HL-60 (cell line): ENCODE measurements around the gene BAIAP2.

Source experiments
- GABPA ChIP-seq: IDR thresholded peaks from 2 replicates; pipeline ENCODE4 v1.6.1; 2012; ENCODE audit warnings: low read depth
- POLR2AphosphoS5 ChIP-seq: IDR thresholded peaks from 2 replicates; pipeline ENCODE4 v1.6.1; 2012; ENCODE audit warnings: low read depth
- SPI1 ChIP-seq: IDR thresholded peaks from 2 replicates; pipeline ENCODE4 v1.6.1; 2012; ENCODE audit warnings: low read depth, mild to moderate bottlenecking, borderline replicate concordance
- TF ChIP-seq, protein P1 (sequence below): IDR thresholded peaks from one replicate; pipeline ENCODE4 v1.5.1; 2011; ENCODE audit warnings: low read length, control low read depth, inconsistent platforms; ENCODE audit not compliant: insufficient read depth
- TF ChIP-seq, protein P2 (sequence below): IDR thresholded peaks from 2 replicates; pipeline ENCODE4 v1.6.1; 2012; ENCODE audit warnings: low read depth; ENCODE audit not compliant: insufficient replicate concordance

DNA sequence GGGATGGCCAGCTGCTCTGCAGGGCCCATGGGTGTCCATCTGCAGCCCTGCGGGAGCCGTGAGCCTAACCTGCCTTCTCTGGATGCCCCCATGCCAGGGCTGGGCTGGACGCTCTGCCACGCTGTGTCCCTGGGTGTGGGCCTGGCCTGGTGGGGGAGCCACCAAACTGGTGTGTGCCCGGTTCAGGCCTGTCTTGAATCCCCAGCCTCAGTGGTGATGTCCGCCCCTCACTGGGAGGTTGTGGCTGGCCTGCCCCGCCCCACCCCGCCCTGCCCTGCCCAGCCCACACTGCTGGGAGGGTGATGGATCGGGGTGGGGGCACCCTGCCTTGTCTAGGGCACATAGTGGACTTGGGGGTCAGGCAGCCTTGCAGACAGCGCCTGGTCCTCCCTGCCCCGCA, 80.3 kb downstream of the BAIAP2 start:
- TF ChIP-seq POLR2AphosphoS5, result no peak
- TF ChIP-seq, protein P1, sequence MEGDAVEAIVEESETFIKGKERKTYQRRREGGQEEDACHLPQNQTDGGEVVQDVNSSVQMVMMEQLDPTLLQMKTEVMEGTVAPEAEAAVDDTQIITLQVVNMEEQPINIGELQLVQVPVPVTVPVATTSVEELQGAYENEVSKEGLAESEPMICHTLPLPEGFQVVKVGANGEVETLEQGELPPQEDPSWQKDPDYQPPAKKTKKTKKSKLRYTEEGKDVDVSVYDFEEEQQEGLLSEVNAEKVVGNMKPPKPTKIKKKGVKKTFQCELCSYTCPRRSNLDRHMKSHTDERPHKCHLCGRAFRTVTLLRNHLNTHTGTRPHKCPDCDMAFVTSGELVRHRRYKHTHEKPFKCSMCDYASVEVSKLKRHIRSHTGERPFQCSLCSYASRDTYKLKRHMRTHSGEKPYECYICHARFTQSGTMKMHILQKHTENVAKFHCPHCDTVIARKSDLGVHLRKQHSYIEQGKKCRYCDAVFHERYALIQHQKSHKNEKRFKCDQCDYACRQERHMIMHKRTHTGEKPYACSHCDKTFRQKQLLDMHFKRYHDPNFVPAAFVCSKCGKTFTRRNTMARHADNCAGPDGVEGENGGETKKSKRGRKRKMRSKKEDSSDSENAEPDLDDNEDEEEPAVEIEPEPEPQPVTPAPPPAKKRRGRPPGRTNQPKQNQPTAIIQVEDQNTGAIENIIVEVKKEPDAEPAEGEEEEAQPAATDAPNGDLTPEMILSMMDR, result no peak
- TF ChIP-seq, protein P2, sequence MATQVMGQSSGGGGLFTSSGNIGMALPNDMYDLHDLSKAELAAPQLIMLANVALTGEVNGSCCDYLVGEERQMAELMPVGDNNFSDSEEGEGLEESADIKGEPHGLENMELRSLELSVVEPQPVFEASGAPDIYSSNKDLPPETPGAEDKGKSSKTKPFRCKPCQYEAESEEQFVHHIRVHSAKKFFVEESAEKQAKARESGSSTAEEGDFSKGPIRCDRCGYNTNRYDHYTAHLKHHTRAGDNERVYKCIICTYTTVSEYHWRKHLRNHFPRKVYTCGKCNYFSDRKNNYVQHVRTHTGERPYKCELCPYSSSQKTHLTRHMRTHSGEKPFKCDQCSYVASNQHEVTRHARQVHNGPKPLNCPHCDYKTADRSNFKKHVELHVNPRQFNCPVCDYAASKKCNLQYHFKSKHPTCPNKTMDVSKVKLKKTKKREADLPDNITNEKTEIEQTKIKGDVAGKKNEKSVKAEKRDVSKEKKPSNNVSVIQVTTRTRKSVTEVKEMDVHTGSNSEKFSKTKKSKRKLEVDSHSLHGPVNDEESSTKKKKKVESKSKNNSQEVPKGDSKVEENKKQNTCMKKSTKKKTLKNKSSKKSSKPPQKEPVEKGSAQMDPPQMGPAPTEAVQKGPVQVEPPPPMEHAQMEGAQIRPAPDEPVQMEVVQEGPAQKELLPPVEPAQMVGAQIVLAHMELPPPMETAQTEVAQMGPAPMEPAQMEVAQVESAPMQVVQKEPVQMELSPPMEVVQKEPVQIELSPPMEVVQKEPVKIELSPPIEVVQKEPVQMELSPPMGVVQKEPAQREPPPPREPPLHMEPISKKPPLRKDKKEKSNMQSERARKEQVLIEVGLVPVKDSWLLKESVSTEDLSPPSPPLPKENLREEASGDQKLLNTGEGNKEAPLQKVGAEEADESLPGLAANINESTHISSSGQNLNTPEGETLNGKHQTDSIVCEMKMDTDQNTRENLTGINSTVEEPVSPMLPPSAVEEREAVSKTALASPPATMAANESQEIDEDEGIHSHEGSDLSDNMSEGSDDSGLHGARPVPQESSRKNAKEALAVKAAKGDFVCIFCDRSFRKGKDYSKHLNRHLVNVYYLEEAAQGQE, result no peak
- no peak for TF ChIP-seq SPI1
- TF ChIP-seq GABPA, result no peak
